HG03025 (cell line): Measurements from ENCODE around the gene TAL1.
"Not testable (repeated sequence)": the region's sequence is repeated elsewhere in the genome, so short reads cannot be mapped to it uniquely, and the experiment has no call there.

Experiments
- ATAC-seq: cut with Tn5 transposase; IDR thresholded peaks from one replicate; pipeline ENCODE4 v1.9.1; 2021; ENCODE audit warnings: mild to moderate bottlenecking, moderate library complexity; ENCODE audit not compliant: unreplicated experiment, low FRiP score

The TAL1 gene

GRCh38 chr1:47232187-47232874, at the start of gene TAL1:
TAL1 (minus strand) TSS chr1:47232225; CDS start chr1:47225888, 6,337 bp downstream.
- ATAC-seq = no peak

GRCh38 chr1:47280142-47280541, 48.1 kb upstream of the TAL1 start:
- no peak for ATAC-seq

GRCh38 chr1:47276850-47277249, 44.8 kb upstream of the TAL1 start:
- ATAC-seq = no peak

DNA sequence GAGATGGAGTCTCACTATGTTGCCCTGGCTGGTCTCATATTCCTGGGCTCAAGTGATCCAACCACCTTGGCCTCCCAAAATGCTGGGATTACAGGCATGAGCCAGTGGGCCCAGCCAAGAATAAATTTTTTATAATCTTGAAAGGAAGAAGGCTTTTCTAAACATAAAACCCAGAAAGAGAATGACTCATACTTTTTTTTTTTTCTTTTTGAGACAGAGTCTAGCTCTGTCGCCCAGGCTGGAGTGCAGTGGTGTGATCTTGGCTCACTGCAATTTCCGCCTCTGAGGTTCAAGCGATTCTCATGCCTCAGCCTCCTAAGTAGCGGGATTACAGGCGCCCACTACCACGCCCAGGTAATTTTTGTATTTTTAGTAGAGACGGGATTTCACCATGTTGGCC, 43.8 kb upstream of the TAL1 start:
- not testable (repeated sequence) for ATAC-seq

DNA sequence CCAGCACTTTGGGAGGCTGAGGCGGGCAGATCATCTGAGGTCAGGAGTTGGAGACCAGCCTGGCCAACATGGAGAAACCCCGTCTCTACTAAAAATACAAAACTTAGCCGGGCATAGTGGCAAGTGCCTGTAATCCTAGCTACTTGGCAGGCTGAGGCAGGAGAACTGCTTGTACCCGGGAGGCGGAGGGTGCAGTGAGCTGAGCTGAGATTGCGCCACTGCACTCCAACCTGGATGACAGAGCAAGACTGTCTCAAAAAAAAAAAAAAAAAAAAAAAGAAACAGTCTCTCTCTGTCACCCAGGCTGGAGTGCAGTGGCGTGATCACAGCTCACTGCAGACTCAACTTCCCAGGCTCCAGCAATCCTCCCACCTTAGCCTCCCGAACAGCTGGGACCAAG, 33.5 kb upstream of the TAL1 start:
- ATAC-seq = not testable (repeated sequence)

DNA sequence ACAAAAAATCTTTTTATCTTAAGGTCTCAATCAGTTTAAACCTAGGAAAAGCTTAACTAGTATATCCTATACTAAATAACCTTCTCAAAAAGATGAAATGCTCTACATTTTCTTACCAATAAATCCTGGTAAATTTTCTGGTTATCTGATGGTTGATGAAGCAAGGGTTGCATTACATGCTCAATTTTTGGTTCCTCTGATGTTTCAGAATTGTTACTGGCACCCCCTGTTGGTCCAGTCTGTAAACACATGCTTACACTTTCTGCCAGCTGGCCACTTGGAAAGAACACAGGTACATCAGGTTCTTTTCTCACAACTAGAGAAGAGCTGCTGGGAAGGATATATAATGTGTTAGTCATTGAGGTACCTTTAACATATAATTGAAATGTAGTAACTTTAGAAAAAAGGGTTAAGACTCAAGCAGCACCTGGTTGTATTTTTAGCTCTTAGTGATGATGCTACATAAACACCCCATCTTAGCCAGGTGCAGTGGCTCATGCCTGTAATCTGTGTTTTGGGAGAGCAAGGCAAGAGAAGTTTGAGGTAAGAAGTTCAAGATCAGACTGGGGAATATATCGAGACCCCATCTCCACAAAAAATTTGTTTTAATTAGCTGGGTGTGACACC, 30.9 kb upstream of the TAL1 start:
- ATAC-seq = no peak

DNA sequence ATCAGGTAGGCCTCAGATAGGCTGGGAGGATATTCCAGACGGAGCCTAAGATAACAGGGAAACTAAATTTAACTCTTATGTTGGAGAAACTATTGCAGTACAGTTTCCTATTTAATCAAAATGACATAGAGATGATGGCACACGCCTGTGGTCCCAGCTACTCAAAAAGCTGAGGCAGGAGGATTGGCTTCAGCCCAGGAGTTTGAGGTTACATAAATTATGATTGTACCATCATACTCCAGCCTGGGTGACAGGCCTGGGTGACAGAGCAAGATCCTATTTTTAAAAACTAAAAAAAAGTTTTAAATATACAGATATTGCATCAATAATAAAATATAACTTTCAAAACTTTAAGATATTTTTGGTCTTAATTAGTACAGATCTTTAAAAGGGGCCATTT, 25.2 kb upstream of the TAL1 start:
- no peak for ATAC-seq

DNA sequence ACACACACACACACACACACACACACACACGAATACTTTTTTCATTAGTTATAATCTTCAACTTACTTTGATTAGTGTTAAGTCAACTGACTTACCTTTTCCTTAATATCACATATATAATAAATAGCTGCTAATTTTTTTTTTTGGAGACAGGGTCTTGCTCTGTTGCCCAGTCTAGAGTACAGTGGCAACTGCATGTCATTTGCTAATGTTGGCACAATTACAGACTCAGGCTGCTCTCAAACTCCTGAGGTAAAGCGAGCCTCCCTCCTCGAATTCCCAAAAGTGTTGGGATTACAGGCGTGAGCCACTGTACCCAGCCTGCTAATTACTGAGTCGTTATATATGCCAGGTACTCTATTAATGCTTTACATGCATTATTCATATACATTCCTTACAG, 20.8 kb upstream of the TAL1 start:
- no peak for ATAC-seq

GRCh38 chr1:47252369-47252768, 20.3 kb upstream of the TAL1 start:
- no peak for ATAC-seq

GRCh38 chr1:47249755-47250154, 17.7 kb upstream of the TAL1 start:
- ATAC-seq = no peak

- no peak for ATAC-seq
Observed at GRCh38 chr1:47244339-47244862, 12.4 kb upstream of the TAL1 start.

DNA sequence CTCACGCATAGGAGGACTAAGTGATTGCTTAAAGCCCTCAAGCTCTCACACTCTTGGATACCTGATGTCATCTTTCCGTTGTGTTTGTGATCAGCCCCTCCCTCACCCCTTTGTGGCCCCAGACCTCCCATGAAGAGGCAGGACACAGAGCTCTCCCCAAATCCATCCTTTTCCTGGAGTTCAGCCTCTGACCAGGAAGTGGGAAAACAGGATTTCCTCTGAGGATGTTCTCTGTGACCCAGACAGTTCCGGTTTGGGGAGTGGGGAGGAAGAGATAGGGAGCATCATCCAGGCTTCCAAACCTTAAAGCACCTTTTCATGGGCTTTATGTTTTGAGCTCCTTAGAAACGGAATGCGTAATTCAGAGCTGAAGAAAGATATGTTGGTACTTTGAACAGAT, 11.9 kb upstream of the TAL1 start:
- ATAC-seq = no peak

- no peak for ATAC-seq
Observed at GRCh38 chr1:47241114-47242113, 9.4 kb upstream of the TAL1 start.

- no peak for ATAC-seq
Observed at GRCh38 chr1:47238935-47239592, 7.0 kb upstream of the TAL1 start.

DNA sequence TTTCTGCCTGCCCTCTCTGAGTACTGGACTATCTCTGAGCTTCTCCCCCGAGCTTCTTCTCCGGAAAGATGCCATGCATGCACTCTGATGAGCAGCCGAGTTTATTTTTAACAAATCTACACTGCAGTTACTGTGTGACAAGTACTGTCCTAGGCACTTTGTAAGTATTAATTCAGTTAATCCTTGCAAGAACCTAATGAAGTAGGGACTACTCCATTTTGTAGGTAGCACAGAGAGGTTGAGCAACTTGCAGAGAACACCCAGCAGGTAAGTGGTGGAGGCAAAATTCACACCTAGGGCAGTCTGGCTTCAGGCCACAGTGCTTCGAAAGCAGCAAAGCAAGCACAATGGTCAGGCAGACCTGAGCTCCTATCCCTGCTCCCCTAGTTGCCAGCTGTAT, 3.8 kb upstream of the TAL1 start:
- no peak for ATAC-seq

DNA sequence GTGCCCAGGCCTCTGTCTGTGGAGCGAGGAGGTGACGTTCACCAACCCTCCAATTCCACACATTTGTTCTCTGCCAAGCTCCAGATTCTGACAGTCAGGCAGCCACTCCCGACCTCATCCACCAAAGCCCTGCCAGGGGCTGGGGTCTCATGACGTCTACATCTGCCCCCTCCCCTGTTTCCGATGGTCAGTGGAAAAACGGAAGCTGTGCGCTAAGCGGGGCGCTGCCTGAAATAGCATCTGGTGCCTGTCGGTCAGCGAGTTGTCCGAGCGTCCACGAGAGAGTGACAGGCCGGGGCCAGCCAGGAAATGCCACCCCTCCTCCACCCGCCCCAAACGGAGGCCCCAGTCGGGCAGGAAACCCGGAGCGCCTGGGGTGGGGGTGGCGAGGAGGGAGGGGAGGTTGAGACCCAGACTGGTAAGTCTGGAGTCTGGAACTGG, 3.2 kb upstream of the TAL1 start:
- no peak for ATAC-seq

DNA sequence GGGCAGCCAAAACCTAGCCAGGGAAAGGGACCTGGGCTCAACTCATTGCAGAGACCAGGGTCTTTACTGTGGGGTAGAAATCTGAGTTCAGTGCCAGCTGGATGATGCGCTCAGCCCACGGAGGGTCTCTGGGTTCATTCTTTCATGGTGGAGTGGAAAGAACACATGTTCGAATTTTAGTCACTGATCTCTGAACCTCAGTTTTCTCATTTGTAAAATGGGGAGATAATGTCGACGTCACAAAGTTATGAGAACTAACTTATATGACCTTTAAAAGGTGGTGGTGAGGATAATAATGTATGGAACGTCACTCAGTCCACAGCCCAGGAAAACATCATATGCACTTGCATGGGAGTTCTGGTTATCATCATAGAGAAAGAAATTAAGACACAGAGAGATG, 1.2 kb upstream of the TAL1 start:
- no peak for ATAC-seq

DNA sequence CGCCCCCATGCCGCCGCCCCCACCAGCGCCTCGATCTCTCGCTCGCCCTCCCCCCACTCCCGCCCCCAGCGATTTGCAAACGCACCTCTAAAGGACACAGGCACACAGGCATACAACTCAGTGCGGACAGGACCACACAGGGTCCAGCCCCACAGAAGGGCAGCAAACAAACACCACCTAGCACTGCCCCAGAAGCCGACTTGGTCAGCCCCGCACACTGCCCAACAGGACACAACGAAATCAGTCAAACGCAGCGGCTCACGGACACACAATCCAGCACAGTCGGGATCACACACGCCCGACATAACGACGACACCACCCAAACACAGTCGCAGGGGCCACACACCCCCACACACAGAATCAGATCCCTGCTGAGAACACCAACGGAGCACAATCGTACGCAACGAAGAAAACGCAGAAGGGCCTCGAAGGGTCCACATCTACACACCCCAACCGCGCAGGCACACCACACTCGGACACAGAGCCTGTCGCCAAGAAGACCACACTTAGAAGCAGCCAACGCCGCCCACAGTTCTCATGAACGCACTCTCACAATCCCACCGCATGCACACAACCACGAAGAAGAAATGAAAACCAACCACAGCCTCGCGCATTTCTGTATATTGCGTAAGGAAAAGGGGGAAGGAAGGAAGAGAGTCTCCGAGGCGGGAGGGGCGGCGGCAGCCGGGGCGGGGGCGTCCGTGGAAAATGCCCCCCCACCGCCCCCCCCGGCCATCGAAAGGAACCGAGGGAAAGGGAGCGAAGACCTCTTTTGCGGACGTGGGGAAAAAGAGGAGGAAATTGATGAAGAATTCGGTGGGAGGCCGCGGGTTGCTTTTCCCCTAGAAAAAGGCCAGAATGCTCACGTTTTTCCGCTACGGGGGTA, 481 bp downstream of the TAL1 start:
- ATAC-seq = no peak

DNA sequence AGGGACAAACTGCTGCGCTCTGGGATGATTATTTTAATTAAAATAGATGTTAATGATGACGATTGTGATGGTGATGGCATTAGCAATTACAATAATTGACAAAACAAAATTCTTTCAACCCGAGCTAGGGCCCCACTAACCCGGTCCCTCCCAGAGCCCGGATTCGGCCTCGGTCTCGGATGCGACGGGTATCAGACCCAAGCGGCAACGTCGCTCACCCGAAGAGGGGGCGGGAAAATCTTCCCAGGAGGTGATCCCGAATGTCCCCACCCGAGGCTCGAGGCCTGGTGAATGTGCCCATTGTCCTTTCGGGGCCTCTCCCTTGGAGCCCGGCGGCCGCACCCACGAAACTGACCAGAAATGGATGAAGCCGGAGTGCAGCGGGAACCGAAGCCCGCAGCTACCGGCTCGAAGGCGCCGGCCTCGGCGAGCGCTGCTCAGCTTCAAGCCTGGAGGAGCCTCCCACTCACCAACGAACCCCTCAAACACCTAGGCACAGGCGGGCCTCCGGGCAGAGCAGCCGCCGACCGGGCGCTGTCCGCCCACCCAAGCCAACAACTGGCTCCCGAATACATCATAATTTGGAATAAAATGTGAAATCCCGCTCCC, 1.2 kb downstream of the TAL1 start:
- no peak for ATAC-seq
